ENCODE results near the gene AIG1. TPM values are rescaled to one million over a fixed set of nuclear protein-coding genes. Genes with fewer than 3 reads are reported as not detected.

Gene AIG1
- polyA plus RNA-seq, 4 donors: 92.2 to 114 (median 102) TPM

DNA sequence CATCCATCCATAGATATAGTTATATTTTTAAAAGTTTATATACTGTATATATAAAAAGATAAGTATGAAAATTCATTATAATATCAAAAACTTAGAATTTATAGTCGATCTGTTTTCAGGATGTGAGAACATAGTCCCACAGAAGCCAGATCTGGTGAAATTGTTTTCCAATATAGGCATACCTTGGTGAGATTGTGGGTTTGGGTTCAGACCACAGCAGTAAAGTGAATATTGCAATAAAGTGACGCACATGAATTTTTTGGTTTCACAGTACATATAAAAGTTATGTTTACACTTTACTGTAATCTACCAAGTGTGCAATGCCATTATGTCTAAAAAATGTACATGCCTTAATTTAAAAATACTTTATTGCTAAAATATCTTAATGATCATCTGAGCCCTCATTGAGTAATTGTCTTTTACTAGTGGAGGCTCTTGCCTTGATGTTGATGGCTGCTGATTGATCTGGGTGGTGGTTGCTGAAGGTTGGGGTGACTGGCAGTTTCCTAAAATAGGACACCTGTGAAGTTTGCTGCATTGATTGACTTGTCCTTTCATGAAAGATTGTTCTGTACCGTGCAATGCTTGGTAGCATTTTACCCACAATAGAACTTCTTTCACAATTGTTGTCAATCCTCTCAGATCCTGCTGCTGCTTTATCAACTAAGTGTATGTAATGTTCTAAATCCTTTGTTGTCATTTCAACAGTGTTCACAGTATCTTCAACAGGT is 29.8 kb downstream of the AIG1 start:
- no peak for DNase-seq (ENCODE audit: low read depth in 4 of 4, low spot score in 2 of 4)

DNA sequence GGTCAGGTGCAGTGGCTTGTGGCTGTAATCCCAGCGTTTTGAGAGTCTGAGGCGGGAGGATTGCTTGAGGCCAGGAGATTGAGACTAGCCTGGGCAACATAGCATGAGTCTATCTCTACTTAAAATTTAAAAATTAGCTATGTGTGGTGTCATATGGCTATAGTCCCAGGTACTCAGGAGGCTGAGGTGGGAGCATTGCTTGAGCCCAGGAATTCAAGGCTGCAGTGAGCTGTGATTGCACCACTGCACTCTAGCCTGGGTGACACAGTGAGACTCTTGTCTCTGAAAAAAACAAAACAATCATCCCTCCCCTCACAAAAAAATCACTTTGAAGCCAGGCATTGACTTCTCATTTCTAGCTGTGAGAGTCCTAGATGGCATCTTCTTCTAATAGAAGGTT is 32.1 kb downstream of the AIG1 start:
- DNase-seq (ENCODE audit: low read depth in 4 of 4, low spot score in 2 of 4): no peak

DNA sequence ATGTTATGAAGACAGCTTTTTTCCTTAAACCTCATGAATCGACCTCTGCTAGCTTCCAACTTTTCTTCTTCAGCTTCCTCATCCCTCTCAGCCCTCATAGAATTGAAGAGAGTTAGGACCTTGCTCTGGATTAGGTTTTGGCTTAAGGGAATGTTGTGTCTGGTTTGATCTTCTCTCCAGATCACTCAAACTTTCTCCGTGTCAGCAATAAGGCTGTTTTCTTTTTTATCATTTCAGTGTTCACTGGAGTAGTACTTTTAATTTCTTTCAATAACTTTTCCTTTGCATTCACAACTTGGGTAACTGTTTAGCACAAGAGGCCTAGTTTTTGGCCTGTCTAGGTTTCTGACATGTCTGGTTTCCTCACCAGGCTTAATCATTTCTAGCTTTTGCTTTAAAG is 32.6 kb downstream of the AIG1 start:
- no peak for DNase-seq (ENCODE audit: low read depth in 4 of 4, low spot score in 2 of 4)

GRCh38 chr6:143096403-143096802 is 35.7 kb downstream of the AIG1 start:
- DNase-seq (ENCODE audit: low read depth in 4 of 4, low spot score in 2 of 4): no peak

GRCh38 chr6:143097224-143097795 is 36.6 kb downstream of the AIG1 start:
- no peak for DNase-seq (ENCODE audit: low read depth in 4 of 4, low spot score in 2 of 4)

DNA sequence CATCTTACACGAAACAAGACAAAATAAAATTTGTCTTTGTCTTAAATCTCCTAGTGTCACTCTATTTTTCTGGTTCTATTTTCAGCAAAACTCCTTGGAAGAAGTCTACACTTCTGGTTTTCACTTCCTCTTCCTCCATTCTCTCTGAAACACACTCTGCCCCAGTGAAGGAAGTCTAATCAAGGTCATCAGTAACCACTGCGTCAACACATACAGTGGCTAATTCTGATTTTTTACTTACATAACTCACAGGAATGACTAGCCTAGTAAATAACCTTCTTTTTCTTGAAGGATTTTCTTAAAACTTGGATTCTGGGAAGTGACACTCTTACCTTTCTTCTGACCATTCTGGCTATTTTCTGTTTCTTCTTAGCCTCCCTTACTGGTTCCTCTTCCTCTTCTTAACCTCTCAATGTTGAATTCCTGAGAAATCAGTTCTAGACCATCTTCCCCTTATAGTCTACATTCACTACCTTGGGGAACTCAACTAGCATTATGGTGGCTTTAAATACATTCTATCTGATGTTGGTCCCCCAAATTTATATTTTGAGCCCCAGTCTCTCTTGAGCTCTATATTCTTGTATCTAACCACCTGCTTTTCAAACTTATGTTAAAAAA is 37.5 kb downstream of the AIG1 start:
- DNase-seq (ENCODE audit: low read depth in 4 of 4, low spot score in 2 of 4): no peak

GRCh38 chr6:143099647-143100046 is 39.0 kb downstream of the AIG1 start:
- no peak for DNase-seq (ENCODE audit: low read depth in 4 of 4, low spot score in 2 of 4)

- no peak for DNase-seq (ENCODE audit: low read depth in 4 of 4, low spot score in 2 of 4)
These were observed 39.7 kb downstream of the AIG1 start for GRCh38 chr6:143100429-143100828.

GRCh38 chr6:143103916-143104315 is 43.2 kb downstream of the AIG1 start:
- DNase-seq (ENCODE audit: low read depth in 4 of 4, low spot score in 2 of 4): no peak

GRCh38 chr6:143107440-143107839 is 46.8 kb downstream of the AIG1 start:
- no peak for DNase-seq (ENCODE audit: low read depth in 4 of 4, low spot score in 2 of 4)

GRCh38 chr6:143107911-143108761 is 47.4 kb downstream of the AIG1 start:
- DNase-seq (ENCODE audit: low read depth in 4 of 4, low spot score in 2 of 4): peak in 1 of 4 donors; percentile 13

DNA sequence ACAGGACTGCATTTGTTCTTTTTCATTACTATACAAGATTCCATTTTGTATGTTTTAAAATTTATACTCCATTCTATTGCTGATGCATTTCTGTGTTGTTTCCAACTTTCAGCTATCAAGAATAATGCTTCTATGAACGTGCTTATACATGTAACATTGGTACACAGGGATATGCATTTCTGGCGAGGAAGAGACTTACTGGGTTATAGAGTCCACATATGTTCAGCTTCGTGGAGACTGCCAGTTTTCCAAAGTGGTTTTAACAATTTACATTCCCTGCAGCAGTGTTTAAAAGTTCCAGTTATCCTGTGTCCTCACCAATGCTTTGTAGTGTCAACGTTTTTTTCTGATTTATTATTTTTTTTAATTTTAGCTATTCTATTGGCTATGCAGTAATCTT is 48.5 kb downstream of the AIG1 start:
- DNase-seq (ENCODE audit: low read depth in 4 of 4, low spot score in 2 of 4): no peak

- DNase-seq (ENCODE audit: low read depth in 4 of 4, low spot score in 2 of 4): no peak
These were observed 49.9 kb downstream of the AIG1 start for GRCh38 chr6:143110572-143110971.

DNA sequence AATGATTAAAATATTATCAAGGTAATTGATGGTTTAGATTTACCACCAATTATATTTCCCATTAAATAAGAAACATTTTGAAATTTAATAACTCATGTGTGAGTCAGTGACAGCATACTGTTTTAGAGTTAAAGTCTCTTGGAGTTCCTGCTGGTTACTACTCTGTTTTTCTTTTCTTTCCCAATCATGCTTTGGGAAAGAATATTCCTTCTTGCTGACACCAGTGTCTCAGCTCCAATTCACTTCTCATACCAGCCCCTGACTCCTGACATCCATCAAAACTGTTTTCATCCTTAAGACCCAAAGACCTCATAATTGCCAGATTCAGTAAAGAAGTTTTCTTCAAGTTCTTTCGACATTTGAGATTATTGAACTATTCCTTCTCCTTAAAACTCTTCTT is 50.3 kb downstream of the AIG1 start:
- no peak for DNase-seq (ENCODE audit: low read depth in 4 of 4, low spot score in 2 of 4)

- DNase-seq (ENCODE audit: low read depth in 4 of 4, low spot score in 2 of 4): no peak
These were observed 50.8 kb downstream of the AIG1 start for GRCh38 chr6:143111443-143111842.

DNA sequence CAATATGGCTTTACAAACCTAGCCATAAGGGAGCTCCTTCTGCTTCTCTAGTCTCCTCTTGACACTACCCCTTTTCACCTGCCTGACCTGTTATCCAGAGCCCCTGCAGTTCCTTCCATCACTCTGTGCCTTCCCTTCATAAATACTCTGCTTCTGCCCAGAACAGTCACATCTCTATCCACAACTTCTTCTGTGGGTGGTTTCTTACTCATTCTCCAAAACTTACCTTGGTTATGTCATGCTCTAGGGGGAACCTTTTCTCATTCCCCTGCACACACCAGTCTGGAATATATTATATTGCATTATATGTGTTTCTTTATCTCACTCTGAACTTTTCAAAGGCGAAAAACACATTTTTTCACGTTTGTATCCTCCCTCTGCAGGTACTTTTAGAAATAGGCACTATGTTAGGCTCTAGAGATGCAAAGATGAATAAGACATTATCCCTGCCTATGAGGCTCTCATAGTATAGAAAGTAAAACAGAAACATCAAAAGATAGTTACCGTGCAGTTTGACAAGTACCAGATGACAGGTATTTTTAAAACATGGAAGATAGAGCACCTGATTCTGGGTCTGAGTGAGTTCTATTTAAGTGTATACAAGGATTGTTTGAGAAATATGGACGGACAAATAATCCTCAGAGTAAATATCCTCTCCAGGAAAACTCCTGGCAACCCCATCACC is 51.5 kb downstream of the AIG1 start:
- no peak for DNase-seq (ENCODE audit: low read depth in 4 of 4, low spot score in 2 of 4)

DNA sequence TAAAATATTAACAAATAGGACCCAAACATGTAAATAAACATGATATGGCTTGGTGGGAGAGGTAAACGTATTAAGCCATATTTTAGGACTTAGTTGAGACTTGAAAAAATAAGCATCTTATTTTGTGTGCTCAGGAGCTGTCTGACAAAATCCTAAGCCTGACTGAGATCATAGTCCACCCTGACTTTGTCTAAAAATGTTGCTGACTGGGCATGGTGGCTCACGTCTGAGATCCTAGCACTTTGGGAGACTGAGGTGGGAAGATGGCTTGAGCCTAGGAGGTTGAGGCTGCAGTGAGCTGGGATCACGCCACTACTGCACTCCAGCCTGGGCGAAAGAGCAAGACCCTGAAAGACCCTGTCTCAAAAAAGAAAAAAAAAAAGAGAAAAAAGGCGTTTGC is 52.1 kb downstream of the AIG1 start:
- DNase-seq (ENCODE audit: low read depth in 4 of 4, low spot score in 2 of 4): no peak

GRCh38 chr6:143115728-143116127 is 55.0 kb downstream of the AIG1 start:
- DNase-seq (ENCODE audit: low read depth in 4 of 4, low spot score in 2 of 4): no peak

- DNase-seq (ENCODE audit: low read depth in 4 of 4, low spot score in 2 of 4): no peak
These were observed 56.4 kb downstream of the AIG1 start for GRCh38 chr6:143117108-143117507.

GRCh38 chr6:143119260-143119659 is 58.6 kb downstream of the AIG1 start:
- DNase-seq (ENCODE audit: low read depth in 4 of 4, low spot score in 2 of 4): no peak

DNA sequence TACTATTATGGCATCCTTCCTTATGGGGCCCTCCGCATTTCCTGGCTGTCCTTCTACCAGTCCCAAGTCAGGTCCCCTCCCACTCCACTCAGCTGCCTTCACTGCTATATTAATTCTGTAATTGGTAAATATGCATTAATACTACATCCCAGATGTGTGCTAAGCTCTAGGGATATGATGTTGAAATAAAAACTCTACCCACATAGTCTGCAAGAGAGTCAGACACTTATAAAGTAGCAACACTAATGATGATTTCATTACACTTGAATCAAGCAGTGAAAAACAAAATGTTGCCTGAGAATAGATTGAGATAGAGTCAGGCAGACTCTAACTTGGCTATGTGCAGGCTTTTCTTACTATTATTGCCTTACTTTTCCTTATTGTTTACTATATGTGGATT is 62.4 kb downstream of the AIG1 start:
- no peak for DNase-seq (ENCODE audit: low read depth in 4 of 4, low spot score in 2 of 4)
